WTC11 (cell line): ENCODE measurements around the gene PRDM15. TPM values are rescaled to one million over a fixed set of nuclear protein-coding genes. Genes with fewer than 3 reads are reported as not detected.

ENCODE experiments used
- ATAC-seq: fragments of 200-7000 bp; cut with Tn5 transposase; 2 replicates; pipeline ENCODE4 v1.10.0; 2021; ENCODE audit warnings: mild to moderate bottlenecking, moderate library complexity
- CTCF ChIA-PET: fragments of 300-600 bp; sonication (Branson Sonifier 250); formaldehyde crosslinking; loops from one replicate; lab custom pipeline; 2021; ENCODE audit warnings: antibody characterized with exemption; lab: Charles Lee
- POLR2A ChIA-PET: fragments of 350-600 bp; sonication (Branson Sonifier 250); formaldehyde crosslinking; loops from one replicate; lab custom pipeline; 2021; ENCODE audit warnings: antibody characterized with exemption; lab: Charles Lee
- DNase-seq: peaks from one replicate; pipeline ENCODE4 v3.0.0; 2021; ENCODE audit warnings: low spot score
- H3K27ac Mint-ChIP-seq: 2 replicates; pipeline ENCODE4 v1.8.0; 2021; ENCODE audit warnings: mixed read lengths
- H3K27me3 Mint-ChIP-seq: 2 replicates; pipeline ENCODE4 v1.8.0; 2021; ENCODE audit warnings: low read depth, mild to moderate bottlenecking, moderate library complexity, mixed read lengths
- H3K36me3 Mint-ChIP-seq: 2 replicates; pipeline ENCODE4 v1.8.0; 2021; ENCODE audit warnings: mixed read lengths
- H3K4me1 Mint-ChIP-seq: 2 replicates; pipeline ENCODE4 v1.8.0; 2022; ENCODE audit warnings: mixed read lengths
- H3K4me3 Mint-ChIP-seq: 2 replicates; pipeline ENCODE4 v1.8.0; 2021; ENCODE audit warnings: mild to moderate bottlenecking, moderate library complexity, mixed read lengths
- H3K9me3 Mint-ChIP-seq: 2 replicates; pipeline ENCODE4 v1.8.0; 2021; ENCODE audit warnings: mixed read lengths
- ETV6 ChIP-seq: sonication (generic); formaldehyde crosslinking; IDR thresholded peaks from 2 replicates; pipeline ENCODE4 v1.8.1; 2022; ENCODE audit warnings: mild to moderate bottlenecking, missing genetic modification reagents
- FOXP1 ChIP-seq: sonication (generic); formaldehyde crosslinking; IDR thresholded peaks from 2 replicates; pipeline ENCODE4 v1.8.0; 2022; ENCODE audit warnings: missing genetic modification reagents, mild to moderate bottlenecking, moderate library complexity, borderline replicate concordance
- GABPB1 ChIP-seq: sonication (generic); formaldehyde crosslinking; IDR thresholded peaks from 2 replicates; pipeline ENCODE4 v1.8.1; 2023; ENCODE audit warnings: mild to moderate bottlenecking, missing genetic modification reagents
- IRF2 ChIP-seq: sonication (generic); formaldehyde crosslinking; IDR thresholded peaks from 2 replicates; pipeline ENCODE4 v1.8.0; 2022; ENCODE audit warnings: low read depth, missing genetic modification reagents, borderline replicate concordance
- NR2C2 ChIP-seq: sonication (generic); formaldehyde crosslinking; IDR thresholded peaks from 2 replicates; pipeline ENCODE4 v1.8.0; 2022; ENCODE audit warnings: mild to moderate bottlenecking, missing genetic modification reagents
- SOX15 ChIP-seq: fragments of 250-450 bp; sonication (Bioruptor Pico); IDR thresholded peaks from 2 replicates; pipeline ENCODE4 v1.9.0; 2021; ENCODE audit warnings: mild to moderate bottlenecking
- TP53 ChIP-seq: sonication (generic); formaldehyde crosslinking; IDR thresholded peaks from 2 replicates; pipeline ENCODE4 v1.8.1; 2023; ENCODE audit warnings: mild to moderate bottlenecking, missing genetic modification reagents
- ZNF219 ChIP-seq: sonication (generic); formaldehyde crosslinking; IDR thresholded peaks from 2 replicates; pipeline ENCODE4 v1.8.0; 2023; ENCODE audit warnings: missing genetic modification reagents, mild to moderate bottlenecking, borderline replicate concordance
- ZNF232 ChIP-seq: sonication (generic); formaldehyde crosslinking; IDR thresholded peaks from 2 replicates; pipeline ENCODE4 v1.8.0; 2022; ENCODE audit warnings: mild to moderate bottlenecking, missing genetic modification reagents
- total RNA-seq: library from RNA; stranded (reverse); gene quantifications from 3 replicates; pipeline ENCODE4 v1.2.3, GENCODE V29; 2021
- TF ChIP-seq, protein P1 (sequence below): sonication (generic); formaldehyde crosslinking; IDR thresholded peaks from 2 replicates; pipeline ENCODE4 v1.8.1; 2023; ENCODE audit warnings: mild to moderate bottlenecking, missing genetic modification reagents, borderline replicate concordance
- TF ChIP-seq, protein P2 (sequence below): fragments of 250-450 bp; sonication (Bioruptor Pico); conservative IDR thresholded peaks from 2 replicates; pipeline ENCODE4 v1.9.0; 2021; ENCODE audit warnings: mild to moderate bottlenecking
- TF ChIP-seq, protein P3 (sequence below): sonication (generic); formaldehyde crosslinking; IDR thresholded peaks from 2 replicates; pipeline ENCODE4 v1.8.1; 2022; ENCODE audit warnings: low read depth, mild to moderate bottlenecking, moderate library complexity, missing genetic modification reagents, borderline replicate concordance
- TF ChIP-seq, protein P4 (sequence below): fragments of 200-600 bp; IDR thresholded peaks from 2 replicates; pipeline ENCODE4 v1.8.0; 2022; ENCODE audit warnings: antibody characterized with exemption
- TF ChIP-seq, protein P5 (sequence below): sonication (generic); formaldehyde crosslinking; conservative IDR thresholded peaks from 2 replicates; pipeline ENCODE4 v1.8.1; 2022; ENCODE audit warnings: mild to moderate bottlenecking, missing genetic modification reagents
- TF ChIP-seq, protein P6 (sequence below): sonication (generic); formaldehyde crosslinking; IDR thresholded peaks from 2 replicates; pipeline ENCODE4 v1.8.0; 2022; ENCODE audit warnings: mild to moderate bottlenecking, missing genetic modification reagents

PRDM15 gene
- total RNA-seq, 1 experiment from 2014 or later = 12.9 TPM

DNA sequence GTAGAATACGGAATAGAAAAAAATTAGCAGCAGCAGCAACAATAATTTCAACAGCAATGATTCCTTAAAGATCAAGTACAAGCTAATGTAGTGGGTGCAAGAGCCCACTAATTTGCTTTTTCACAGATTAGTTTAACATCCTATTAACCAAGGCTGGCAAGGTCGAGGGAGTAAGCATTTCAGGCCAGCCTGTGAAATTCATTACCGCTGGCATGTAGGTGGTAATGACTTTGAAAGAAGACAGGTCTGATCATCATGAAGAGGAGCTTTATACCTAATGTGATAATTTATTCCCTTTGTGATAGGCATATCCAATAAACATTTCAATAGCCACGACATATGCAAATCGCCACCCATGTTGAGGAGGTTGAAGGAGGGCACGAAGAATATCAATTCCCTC lies 11.2 kb upstream of the PRDM15 start (continued):
- TF ChIP-seq FOXP1 (CRISPR knock-in tag) = no peak
- TF ChIP-seq TP53 (CRISPR knock-in tag) = no peak

DNA sequence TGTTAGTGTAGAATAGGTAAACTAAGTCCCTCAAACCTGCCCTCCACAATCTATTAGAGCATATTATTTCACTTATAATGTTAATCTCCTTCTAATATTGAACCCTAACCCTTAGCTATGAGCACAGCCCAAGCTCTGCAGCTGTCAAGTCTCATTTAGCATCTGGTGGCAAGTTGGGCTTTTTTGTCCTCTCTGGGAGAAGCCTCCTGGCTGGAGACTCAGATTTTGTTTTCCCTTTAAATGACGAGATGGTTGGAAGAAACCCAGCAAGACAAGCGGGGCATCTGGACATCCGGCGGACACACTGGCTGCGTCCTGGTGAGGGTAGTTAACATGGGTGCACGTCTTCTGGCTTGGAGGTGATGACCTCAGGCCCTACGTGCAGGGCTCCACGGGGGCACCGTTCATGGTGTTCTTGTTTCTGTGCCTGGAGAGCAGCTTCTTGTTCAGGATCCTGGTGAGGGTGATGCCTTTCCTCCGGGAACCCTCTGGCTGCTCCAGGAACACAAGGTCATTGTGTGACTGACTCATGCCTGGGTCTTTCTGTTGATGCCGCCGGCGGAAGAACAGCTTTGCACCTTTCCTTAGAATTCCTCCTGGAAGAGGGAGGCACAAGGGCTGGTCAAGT lies 9.7 kb upstream of the PRDM15 start:
- Mint-ChIP-seq H3K27ac (no peak overlapping the region), H3K27me3 (no peaks in the 10 kb centered on the region), H3K9me3 (no peaks in the 10 kb centered on the region), H3K4me1 (peaks cover 22% of the 10 kb centered on the region), H3K36me3 (0 out of 2 replicates have a peak, but pooled peaks cover 4% of the 10 kb centered on the region), H3K4me3 (no peak overlapping the region)
- DNase-seq (no peak), ATAC-seq (no peak)
- TF ChIP-seq, protein P1, sequence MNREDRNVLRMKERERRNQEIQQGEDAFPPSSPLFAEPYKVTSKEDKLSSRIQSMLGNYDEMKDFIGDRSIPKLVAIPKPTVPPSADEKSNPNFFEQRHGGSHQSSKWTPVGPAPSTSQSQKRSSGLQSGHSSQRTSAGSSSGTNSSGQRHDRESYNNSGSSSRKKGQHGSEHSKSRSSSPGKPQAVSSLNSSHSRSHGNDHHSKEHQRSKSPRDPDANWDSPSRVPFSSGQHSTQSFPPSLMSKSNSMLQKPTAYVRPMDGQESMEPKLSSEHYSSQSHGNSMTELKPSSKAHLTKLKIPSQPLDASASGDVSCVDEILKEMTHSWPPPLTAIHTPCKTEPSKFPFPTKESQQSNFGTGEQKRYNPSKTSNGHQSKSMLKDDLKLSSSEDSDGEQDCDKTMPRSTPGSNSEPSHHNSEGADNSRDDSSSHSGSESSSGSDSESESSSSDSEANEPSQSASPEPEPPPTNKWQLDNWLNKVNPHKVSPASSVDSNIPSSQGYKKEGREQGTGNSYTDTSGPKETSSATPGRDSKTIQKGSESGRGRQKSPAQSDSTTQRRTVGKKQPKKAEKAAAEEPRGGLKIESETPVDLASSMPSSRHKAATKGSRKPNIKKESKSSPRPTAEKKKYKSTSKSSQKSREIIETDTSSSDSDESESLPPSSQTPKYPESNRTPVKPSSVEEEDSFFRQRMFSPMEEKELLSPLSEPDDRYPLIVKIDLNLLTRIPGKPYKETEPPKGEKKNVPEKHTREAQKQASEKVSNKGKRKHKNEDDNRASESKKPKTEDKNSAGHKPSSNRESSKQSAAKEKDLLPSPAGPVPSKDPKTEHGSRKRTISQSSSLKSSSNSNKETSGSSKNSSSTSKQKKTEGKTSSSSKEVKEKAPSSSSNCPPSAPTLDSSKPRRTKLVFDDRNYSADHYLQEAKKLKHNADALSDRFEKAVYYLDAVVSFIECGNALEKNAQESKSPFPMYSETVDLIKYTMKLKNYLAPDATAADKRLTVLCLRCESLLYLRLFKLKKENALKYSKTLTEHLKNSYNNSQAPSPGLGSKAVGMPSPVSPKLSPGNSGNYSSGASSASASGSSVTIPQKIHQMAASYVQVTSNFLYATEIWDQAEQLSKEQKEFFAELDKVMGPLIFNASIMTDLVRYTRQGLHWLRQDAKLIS (CRISPR knock-in tag) = no peak
- TF ChIP-seq, protein P2, sequence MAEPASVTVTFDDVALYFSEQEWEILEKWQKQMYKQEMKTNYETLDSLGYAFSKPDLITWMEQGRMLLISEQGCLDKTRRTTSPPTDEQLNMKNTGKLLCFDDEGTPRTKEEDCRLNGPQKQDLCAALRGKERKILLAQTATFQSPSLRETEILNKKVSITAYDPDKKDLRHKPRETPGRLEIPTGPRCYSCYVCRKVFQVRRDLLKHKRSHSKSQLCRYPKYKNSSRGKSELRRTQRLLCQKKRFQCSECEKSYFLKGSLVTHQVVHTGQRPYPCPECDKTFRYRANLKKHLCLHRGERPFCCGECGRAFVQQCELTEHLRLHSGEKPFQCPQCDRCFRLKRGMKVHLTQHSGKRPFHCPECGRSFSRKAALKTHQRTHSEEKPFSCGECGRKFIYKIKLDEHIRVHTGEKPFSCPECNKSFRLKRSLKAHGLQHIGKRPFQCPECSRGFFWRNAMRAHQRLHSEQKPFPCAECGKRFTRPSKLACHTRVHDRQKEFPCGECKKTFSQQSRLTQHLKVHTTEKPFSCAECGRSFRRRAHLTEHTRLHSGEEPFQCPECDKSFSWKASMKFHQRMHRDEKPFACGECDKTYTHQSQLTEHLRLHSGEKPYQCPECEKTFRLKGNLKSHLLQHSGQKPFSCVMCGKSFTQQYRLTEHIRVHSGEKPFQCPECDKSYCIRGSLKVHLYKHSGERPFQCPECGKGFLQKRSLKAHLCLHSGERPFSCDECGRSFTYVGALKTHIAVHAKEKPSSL (CRISPR knock-in tag) = no peak
- no peak for TF ChIP-seq TP53 (CRISPR knock-in tag)
- ChIA-PET CTCF (no interaction called here), POLR2A (no interaction called here)

DNA sequence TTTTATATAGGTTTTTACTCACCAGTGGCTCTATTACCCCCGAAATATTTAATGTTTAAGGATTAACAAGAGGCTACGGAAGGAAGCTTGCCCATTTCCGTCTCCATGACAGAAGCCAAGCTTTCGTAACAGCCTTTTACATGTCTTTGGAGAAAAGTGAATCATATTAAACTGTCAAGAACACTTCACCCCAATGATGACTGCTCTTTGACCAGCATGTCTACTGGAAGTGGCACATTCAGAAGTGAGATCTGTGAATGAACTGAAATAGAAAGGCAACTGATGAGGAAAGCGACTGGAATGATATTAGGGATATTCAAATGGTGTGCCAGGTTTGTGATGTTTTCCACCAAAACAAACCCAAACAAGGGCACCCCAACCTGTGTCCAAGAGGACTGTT lies 8.5 kb upstream of the PRDM15 start:
- TF ChIP-seq, protein P1 (CRISPR knock-in tag) = no peak
- TF ChIP-seq IRF2 (CRISPR knock-in tag) (no peak), GABPB1 (CRISPR knock-in tag) (no peak), NR2C2 (no peak), ETV6 (CRISPR knock-in tag) (no peak), ZNF219 (CRISPR knock-in tag) (no peak), ZNF232 (CRISPR knock-in tag) (no peak), SOX15 (CRISPR knock-in tag) (no peak)
- TF ChIP-seq, protein P3, sequence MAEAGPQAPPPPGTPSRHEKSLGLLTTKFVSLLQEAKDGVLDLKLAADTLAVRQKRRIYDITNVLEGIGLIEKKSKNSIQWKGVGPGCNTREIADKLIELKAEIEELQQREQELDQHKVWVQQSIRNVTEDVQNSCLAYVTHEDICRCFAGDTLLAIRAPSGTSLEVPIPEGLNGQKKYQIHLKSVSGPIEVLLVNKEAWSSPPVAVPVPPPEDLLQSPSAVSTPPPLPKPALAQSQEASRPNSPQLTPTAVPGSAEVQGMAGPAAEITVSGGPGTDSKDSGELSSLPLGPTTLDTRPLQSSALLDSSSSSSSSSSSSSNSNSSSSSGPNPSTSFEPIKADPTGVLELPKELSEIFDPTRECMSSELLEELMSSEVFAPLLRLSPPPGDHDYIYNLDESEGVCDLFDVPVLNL (CRISPR knock-in tag) = no peak
- TF ChIP-seq, protein P4, sequence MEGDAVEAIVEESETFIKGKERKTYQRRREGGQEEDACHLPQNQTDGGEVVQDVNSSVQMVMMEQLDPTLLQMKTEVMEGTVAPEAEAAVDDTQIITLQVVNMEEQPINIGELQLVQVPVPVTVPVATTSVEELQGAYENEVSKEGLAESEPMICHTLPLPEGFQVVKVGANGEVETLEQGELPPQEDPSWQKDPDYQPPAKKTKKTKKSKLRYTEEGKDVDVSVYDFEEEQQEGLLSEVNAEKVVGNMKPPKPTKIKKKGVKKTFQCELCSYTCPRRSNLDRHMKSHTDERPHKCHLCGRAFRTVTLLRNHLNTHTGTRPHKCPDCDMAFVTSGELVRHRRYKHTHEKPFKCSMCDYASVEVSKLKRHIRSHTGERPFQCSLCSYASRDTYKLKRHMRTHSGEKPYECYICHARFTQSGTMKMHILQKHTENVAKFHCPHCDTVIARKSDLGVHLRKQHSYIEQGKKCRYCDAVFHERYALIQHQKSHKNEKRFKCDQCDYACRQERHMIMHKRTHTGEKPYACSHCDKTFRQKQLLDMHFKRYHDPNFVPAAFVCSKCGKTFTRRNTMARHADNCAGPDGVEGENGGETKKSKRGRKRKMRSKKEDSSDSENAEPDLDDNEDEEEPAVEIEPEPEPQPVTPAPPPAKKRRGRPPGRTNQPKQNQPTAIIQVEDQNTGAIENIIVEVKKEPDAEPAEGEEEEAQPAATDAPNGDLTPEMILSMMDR = no peak
- TF ChIP-seq, protein P5, sequence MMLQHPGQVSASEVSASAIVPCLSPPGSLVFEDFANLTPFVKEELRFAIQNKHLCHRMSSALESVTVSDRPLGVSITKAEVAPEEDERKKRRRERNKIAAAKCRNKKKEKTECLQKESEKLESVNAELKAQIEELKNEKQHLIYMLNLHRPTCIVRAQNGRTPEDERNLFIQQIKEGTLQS = no peak
- TF ChIP-seq, protein P6, sequence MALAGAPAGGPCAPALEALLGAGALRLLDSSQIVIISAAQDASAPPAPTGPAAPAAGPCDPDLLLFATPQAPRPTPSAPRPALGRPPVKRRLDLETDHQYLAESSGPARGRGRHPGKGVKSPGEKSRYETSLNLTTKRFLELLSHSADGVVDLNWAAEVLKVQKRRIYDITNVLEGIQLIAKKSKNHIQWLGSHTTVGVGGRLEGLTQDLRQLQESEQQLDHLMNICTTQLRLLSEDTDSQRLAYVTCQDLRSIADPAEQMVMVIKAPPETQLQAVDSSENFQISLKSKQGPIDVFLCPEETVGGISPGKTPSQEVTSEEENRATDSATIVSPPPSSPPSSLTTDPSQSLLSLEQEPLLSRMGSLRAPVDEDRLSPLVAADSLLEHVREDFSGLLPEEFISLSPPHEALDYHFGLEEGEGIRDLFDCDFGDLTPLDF (CRISPR knock-in tag) = no peak
- TF ChIP-seq, all 79 proteins: peak for 0
- peaks cover 22% of the 10 kb centered on the region for H3K4me1 Mint-ChIP-seq
- DNase-seq (no peak), ATAC-seq (no peak)
- H3K36me3 Mint-ChIP-seq = 0 out of 2 replicates have a peak, but pooled peaks cover 4% of the 10 kb centered on the region
- ChIA-PET CTCF (no interaction called here), POLR2A (no interaction called here)
- no peaks in the 10 kb centered on the region for H3K27me3 Mint-ChIP-seq
- H3K27ac Mint-ChIP-seq = peak overlapping the region; percentile 17; the same call in 1 of the 2 replicates
- no peaks in the 10 kb centered on the region for H3K9me3 Mint-ChIP-seq
- H3K4me3 Mint-ChIP-seq = no peak overlapping the region
